H1 (cell line): ENCODE results near the gene FRMD4B. TPM values are rescaled to one million over a fixed set of nuclear protein-coding genes. Genes with fewer than 3 reads are reported as not detected.

Experiments used
- CTCF ChIA-PET: fragments of 300-600 bp; sonication (Branson Sonifier 250); formaldehyde crosslinking; loops from one replicate; lab custom pipeline; 2021; ENCODE audit not compliant: partially characterized antibody; lab: Charles Lee
- POLR2A ChIA-PET: fragments of 300-600 bp; sonication (Branson Sonifier 250); formaldehyde crosslinking; loops from one replicate; lab custom pipeline; 2021; ENCODE audit warnings: inconsistent platforms; ENCODE audit not compliant: partially characterized antibody; lab: Charles Lee
- DNase-seq, 2 experiments: peaks; one replicate each; pipeline versions ENCODE4 v3.0.0 to v3.0.0-alpha.2; 2010 to 2022; ENCODE audit warnings: low spot score in 2 of 2, low read depth in 1 of 2, mixed read lengths in 1 of 2
- FAIRE-seq: peaks from 2 replicates; lab custom pipeline; 2011; peaks lifted over from hg19 to GRCh38; lab: Jason Lieb, UNC
- H2AFZ ChIP-seq: 2 replicates; pipeline ENCODE4 v1.8.1; 2012; ENCODE audit warnings: low read length, inconsistent platforms
- H2AK5ac ChIP-seq: 2 replicates; pipeline ENCODE4 v1.6.1; 2013; ENCODE audit warnings: low read depth, low read length
- H2BK120ac ChIP-seq: replicated peaks from 2 replicates; pipeline ENCODE3; 2013; ENCODE audit warnings: low read depth, low read length, inconsistent platforms
- H2BK12ac ChIP-seq: 2 replicates; pipeline ENCODE4 v1.6.1; 2013; ENCODE audit warnings: low read depth, low read length
- H2BK15ac ChIP-seq: 2 replicates; pipeline ENCODE4 v1.6.1; 2013; ENCODE audit warnings: low read length
- H2BK20ac ChIP-seq: 2 replicates; pipeline ENCODE4 v1.6.1; 2013; ENCODE audit warnings: low read length
- H2BK5ac ChIP-seq: 2 replicates; pipeline ENCODE4 v1.6.1; 2013; ENCODE audit warnings: low read depth, low read length
- H3K14ac ChIP-seq: 2 replicates; pipeline ENCODE4 v1.6.1; 2013; ENCODE audit warnings: inconsistent platforms; ENCODE audit not compliant: insufficient read length
- H3K18ac ChIP-seq: 2 replicates; pipeline ENCODE4 v1.6.1; 2013; ENCODE audit warnings: low read length; ENCODE audit errors: extremely low read depth
- H3K23ac ChIP-seq: 2 replicates; pipeline ENCODE4 v1.6.1; 2013; ENCODE audit warnings: inconsistent platforms; ENCODE audit not compliant: insufficient read length
- H3K23me2 ChIP-seq: 2 replicates; pipeline ENCODE4 v1.6.1; 2013; ENCODE audit warnings: low read depth, low read length
- H3K27ac ChIP-seq: 2 replicates; pipeline ENCODE4 v1.6.1; 2011; ENCODE audit warnings: low read depth, low read length, inconsistent platforms
- H3K27me3 ChIP-seq, 4 experiments: replicated peaks in 1 of 4; 1 replicate in 1 of 4; 2 replicates in 3 of 4; pipeline versions ENCODE4 v1.6.1 to v1.8.1; 2011 to 2013; ENCODE audit warnings: low read length in 3 of 4, mild to moderate bottlenecking in 3 of 4, inconsistent platforms in 2 of 4, mixed read lengths in 2 of 4, moderate library complexity in 1 of 4; ENCODE audit not compliant: control insufficient read depth in 3 of 4, insufficient read depth in 3 of 4; ENCODE audit errors: extremely low read depth in 1 of 4
- H3K36me3 ChIP-seq, 4 experiments: 2 replicates each; pipeline versions ENCODE4 v1.6.1 to v1.8.1; 2011 to 2013; ENCODE audit warnings: mild to moderate bottlenecking in 4 of 4, low read length in 3 of 4, moderate library complexity in 2 of 4, control low read depth in 1 of 4, inconsistent platforms in 1 of 4; ENCODE audit not compliant: insufficient read depth in 4 of 4, control insufficient read depth in 2 of 4
- H3K4ac ChIP-seq: replicated peaks from 2 replicates; pipeline ENCODE3; 2013; ENCODE audit warnings: low read length, low read depth, mixed read lengths, inconsistent platforms; ENCODE audit not compliant: insufficient read length
- H3K4me1 ChIP-seq, 4 experiments: replicated peaks in 1 of 4; 1 replicate in 1 of 4; 2 replicates in 3 of 4; pipeline versions ENCODE4 v1.6.1 to v1.8.1; 2011 to 2013; ENCODE audit warnings: low read length in 3 of 4, inconsistent platforms in 2 of 4, mixed read lengths in 1 of 4; ENCODE audit not compliant: insufficient read depth in 4 of 4, control insufficient read depth in 3 of 4
- H3K4me2 ChIP-seq, 2 experiments: 2 replicates each; pipeline versions ENCODE4 v1.6.1 to v1.8.1; 2011 to 2013; ENCODE audit warnings: low read depth in 2 of 2, low read length in 2 of 2, control low read depth in 1 of 2, inconsistent platforms in 1 of 2, mild to moderate bottlenecking in 1 of 2; ENCODE audit not compliant: insufficient read depth in 1 of 2
- H3K4me3 ChIP-seq, 4 experiments: fragments of 200-600, 300-600 bp in 1 of 4; sonication (generic), shearing (Covaris generic), sonication (Bioruptor Twin) in 1 of 4; 2 replicates each; pipeline versions ENCODE4 v1.5.1 to v1.8.1; 2011 to 2016; ENCODE audit warnings: low read length in 4 of 4, low read depth in 3 of 4, control low read depth in 2 of 4, inconsistent platforms in 2 of 4, mild to moderate bottlenecking in 2 of 4, mixed read lengths in 1 of 4, moderate library complexity in 1 of 4; ENCODE audit not compliant: insufficient read depth in 2 of 4; ENCODE audit errors: extremely low read depth in 1 of 4
- H3K56ac ChIP-seq: replicated peaks from 2 replicates; pipeline ENCODE3; 2013; ENCODE audit warnings: low read depth, mild to moderate bottlenecking, mixed read lengths, low read length, inconsistent platforms; ENCODE audit not compliant: insufficient read length
- H3K79me1 ChIP-seq: 2 replicates; pipeline ENCODE4 v1.6.1; 2013; ENCODE audit warnings: low read depth, low read length, control low read depth
- H3K79me2 ChIP-seq, 2 experiments: 2 replicates each; pipeline versions ENCODE4 v1.6.1 to v1.8.1; 2012 to 2013; ENCODE audit warnings: low read length in 2 of 2, mild to moderate bottlenecking in 2 of 2, inconsistent platforms in 1 of 2; ENCODE audit not compliant: insufficient read depth in 2 of 2, control insufficient read depth in 1 of 2
- H3K9ac ChIP-seq, 4 experiments: replicated peaks in 1 of 4; 1 replicate in 1 of 4; 2 replicates in 3 of 4; pipeline versions ENCODE4 v1.6.1 to v1.8.1; 2011 to 2013; ENCODE audit warnings: low read depth in 3 of 4, low read length in 3 of 4, control low read depth in 2 of 4, mild to moderate bottlenecking in 2 of 4, moderate library complexity in 2 of 4, inconsistent platforms in 1 of 4; ENCODE audit errors: extremely low read depth in 1 of 4
- H3K9me3 ChIP-seq, 2 experiments: 2 replicates each; pipeline versions ENCODE4 v1.6.1 to v1.8.1; 2012 to 2013; ENCODE audit warnings: mild to moderate bottlenecking in 2 of 2, moderate library complexity in 2 of 2, control low read depth in 1 of 2, inconsistent platforms in 1 of 2, low read depth in 1 of 2, low read length in 1 of 2, mixed read lengths in 1 of 2; ENCODE audit not compliant: insufficient read depth in 2 of 2
- H4K20me1 ChIP-seq, 2 experiments: replicated peaks in 1 of 2; 2 replicates each; pipeline versions ENCODE3 to v1.8.1; 2011 to 2013; ENCODE audit warnings: inconsistent platforms in 2 of 2, low read length in 2 of 2, mild to moderate bottlenecking in 1 of 2; ENCODE audit not compliant: insufficient read depth in 2 of 2, control insufficient read depth in 1 of 2
- H4K5ac ChIP-seq: 2 replicates; pipeline ENCODE4 v1.6.1; 2013; ENCODE audit warnings: low read length, low read depth, mixed read lengths, inconsistent platforms; ENCODE audit not compliant: insufficient read length
- H4K8ac ChIP-seq: 2 replicates; pipeline ENCODE4 v1.8.0; 2013; ENCODE audit warnings: mild to moderate bottlenecking, moderate library complexity, low read length, inconsistent platforms; ENCODE audit not compliant: insufficient read depth; ENCODE audit errors: extremely low read depth
- H4K91ac ChIP-seq: replicated peaks from 2 replicates; pipeline ENCODE3; 2013; ENCODE audit warnings: low read length, mixed read lengths, inconsistent platforms; ENCODE audit not compliant: insufficient read length
- CBX5 ChIP-seq: fragments of 300-800, 300-1000 bp; sonication (generic); IDR thresholded peaks from 2 replicates; pipeline ENCODE4 v1.7.1; 2016; ENCODE audit warnings: antibody characterized with exemption, low read length, low read depth
- EZH2 ChIP-seq: fragments of 200-600 bp; sonication (generic); IDR thresholded peaks from 2 replicates; pipeline ENCODE4 v1.7.1; 2012; ENCODE audit warnings: low read depth, mild to moderate bottlenecking, moderate library complexity, low read length, inconsistent platforms; ENCODE audit not compliant: severe bottlenecking
- FOSL1 ChIP-seq: IDR thresholded peaks from 2 replicates; pipeline ENCODE4 v1.6.1; 2011; ENCODE audit warnings: mild to moderate bottlenecking, low read depth, low read length, moderate library complexity; ENCODE audit not compliant: insufficient read depth
- KDM5A ChIP-seq: fragments of 200-600 bp; IDR thresholded peaks from 2 replicates; pipeline ENCODE4 v1.7.1; 2012; ENCODE audit warnings: mild to moderate bottlenecking, low read length, inconsistent platforms, mixed read lengths
- NRF1 ChIP-seq: IDR thresholded peaks from 2 replicates; pipeline ENCODE4 v1.6.1; 2011; ENCODE audit warnings: mild to moderate bottlenecking, low read depth, low read length, improper control_type of control experiment
- PHF8 ChIP-seq: fragments of 200-600 bp; sonication (generic); conservative IDR thresholded peaks from 2 replicates; pipeline ENCODE4 v1.7.1; 2012; ENCODE audit warnings: low read depth, mild to moderate bottlenecking, inconsistent platforms, low read length, moderate library complexity
- POLR2AphosphoS5 ChIP-seq: IDR thresholded peaks from 2 replicates; pipeline ENCODE4 v1.6.1; 2011; ENCODE audit warnings: low read depth, low read length
- POU5F1 ChIP-seq: IDR thresholded peaks from 2 replicates; pipeline ENCODE4 v1.6.1; 2011; ENCODE audit warnings: low read depth, mild to moderate bottlenecking, low read length, moderate library complexity
- RAD21 ChIP-seq, 2 experiments: IDR thresholded peaks in 1 of 2; conservative IDR thresholded peaks in 1 of 2; 2 replicates each; pipeline ENCODE4 v1.6.1; 2011; ENCODE audit warnings: low read depth in 2 of 2, low read length in 2 of 2, improper control_type of control experiment in 1 of 2, inconsistent platforms in 1 of 2, mild to moderate bottlenecking in 1 of 2, moderate library complexity in 1 of 2
- SAP30 ChIP-seq: fragments of 300-600 bp; sonication (generic); IDR thresholded peaks from 2 replicates; pipeline ENCODE4 v1.7.1; 2012; ENCODE audit warnings: low read length, moderate library complexity, mild to moderate bottlenecking, inconsistent platforms; ENCODE audit not compliant: insufficient read depth, insufficient replicate concordance
- TCF12 ChIP-seq: IDR thresholded peaks from 2 replicates; pipeline ENCODE4 v1.6.1; 2011; ENCODE audit warnings: low read depth, mild to moderate bottlenecking, low read length
- YY1 ChIP-seq: IDR thresholded peaks from 2 replicates; pipeline ENCODE4 v1.6.1; 2011; ENCODE audit warnings: low read depth, mild to moderate bottlenecking, low read length
- WGBS, 2 experiments: shearing (Covaris generic) in 1 of 2; methylation state at CpG; one replicate each; pipeline versions ENCODE4 v1.1.6 to v1.1.7; 2013 to 2015; ENCODE audit warnings: low lambda C conversion rate in 2 of 2, mixed read lengths in 2 of 2, inconsistent platforms in 1 of 2, low coverage in 1 of 2, missing lambda C conversion rate in 1 of 2; ENCODE audit not compliant: insufficient replicate concordance in 2 of 2, insufficient coverage in 1 of 2, insufficient read length in 1 of 2; ENCODE audit errors: extremely low coverage in 1 of 2, missing lambda C conversion rate in 1 of 2; 5-methylcytosine and 5-hydroxymethylcytosine counted together
- polyA plus RNA-seq, 7 experiments: library from polyadenylated mRNA; depleted of rRNA in 3 of 7; stranded (reverse) in 5 of 7; unstranded in 2 of 7; fragments of >200 nt in 5 of 7; fragments of 200-250 nt in 2 of 7; gene quantifications; 1 replicate in 5 of 7; 2 replicates in 1 of 7; 4 replicates in 1 of 7; pipeline versions ENCODE4 v1.2.1 to v1.2.3, GENCODE V29; 2011 to 2013; ENCODE audit warnings: missing spikeins in 2 of 7, mixed read lengths in 2 of 7
- total RNA-seq: library from RNA; stranded (reverse); fragmentation: NEBNext Ultra II Directional; extraction: Animal tissue kit (Norgen Biotek cat#: 25700); gene quantifications from 2 replicates; pipeline ENCODE4 v1.2.1, GENCODE V29; 2021
- TF ChIP-seq, protein P1 (sequence below): IDR thresholded peaks from 2 replicates; pipeline ENCODE4 v1.6.1; 2012; ENCODE audit warnings: inconsistent platforms

Gene FRMD4B
- total and polyA plus RNA-seq, 2 of the 8 experiments (the other 6 are each of a cell fraction or from before 2014, with no cell fraction given): 2.7 to 7.2 TPM

DNA sequence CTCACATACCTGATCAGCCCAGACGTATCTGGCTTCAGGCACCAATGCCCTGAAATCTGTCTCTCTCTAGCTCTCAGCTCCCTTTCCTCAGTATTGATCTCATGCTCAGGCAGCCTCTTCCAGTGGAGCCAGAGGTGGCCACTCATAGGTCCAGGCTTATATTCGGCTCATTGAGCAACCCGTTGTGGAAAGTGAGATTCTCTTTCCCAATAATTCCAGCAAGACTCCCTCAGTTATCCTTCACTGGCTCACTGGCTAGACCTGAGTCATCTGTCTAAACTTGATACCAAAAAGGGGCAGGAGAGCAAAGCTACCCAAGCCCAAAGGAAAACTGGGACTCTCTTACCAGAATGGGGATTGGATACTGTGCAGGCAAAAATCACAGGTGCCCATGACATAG, 33.4 kb upstream of the FRMD4B start:
- Histone ChIP-seq H3K9me3 (no peaks in the 10 kb centered on the region), H3K4me3 (no peak overlapping the region), H3K36me3 (no peaks in the 10 kb centered on the region), H2AFZ (no peak overlapping the region), H3K4me2 (no peak overlapping the region), H3K79me1 (no peaks in the 10 kb centered on the region), H2BK12ac (no peak overlapping the region), H2BK5ac (no peak overlapping the region), H4K20me1 (no peaks in the 10 kb centered on the region), H3K18ac (no peak overlapping the region), H3K23me2 (no peaks in the 10 kb centered on the region), H3K4me1 (no peaks in the 10 kb centered on the region; a peak in 1 of 7 replicates), H3K56ac (no peak overlapping the region), H3K4ac (no peak overlapping the region), H3K79me2 (no peaks in the 10 kb centered on the region), H3K14ac (no peak overlapping the region), H2AK5ac (no peak overlapping the region), H2BK15ac (no peak overlapping the region)
- POLR2A ChIA-PET: interaction anchor here (0.6 kb wide), 1 partner anchor 356 kb away, joined by 3 read pairs; no protein-coding TSS in a partner anchor
- WGBS, 2 experiments: 83% methylated on average over 3 of the region's 3 CpGs; no CpG with 5 or more reads in 1 of the 2 experiments
- FAIRE-seq (no peak), DNase-seq (no peak)
- TF ChIP-seq KDM5A (no peak), POLR2AphosphoS5 (no peak), POU5F1 (no peak), TCF12 (no peak), SAP30 (no peak), NRF1 (no peak), FOSL1 (no peak), EZH2 (no peak), RAD21 (IDR thresholded peaks at IDR 0.05 in 1 of 2, conservative IDR thresholded peaks at IDR 0.05 in 1 of 2; ENCODE audit: low read depth in 2 of 2, low read length in 2 of 2) (no peak), CBX5 (no peak), PHF8 (no peak), YY1 (no peak)
- TF ChIP-seq, protein P1, sequence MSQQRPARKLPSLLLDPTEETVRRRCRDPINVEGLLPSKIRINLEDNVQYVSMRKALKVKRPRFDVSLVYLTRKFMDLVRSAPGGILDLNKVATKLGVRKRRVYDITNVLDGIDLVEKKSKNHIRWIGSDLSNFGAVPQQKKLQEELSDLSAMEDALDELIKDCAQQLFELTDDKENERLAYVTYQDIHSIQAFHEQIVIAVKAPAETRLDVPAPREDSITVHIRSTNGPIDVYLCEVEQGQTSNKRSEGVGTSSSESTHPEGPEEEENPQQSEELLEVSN: no peak
- TF ChIP-seq, all 59 proteins: peak for 0
- Histone ChIP-seq H3K27me3 (no peaks in the 10 kb centered on the region), H4K91ac (no peak overlapping the region), H3K27ac (no peak overlapping the region), H3K9ac (no peak overlapping the region), H3K23ac (no peak overlapping the region), H2BK120ac (no peak overlapping the region), H2BK20ac (no peak overlapping the region), H4K8ac (no peak overlapping the region), H4K5ac (no peak overlapping the region)
- CTCF ChIA-PET: interaction anchor here (1.7 kb wide), 1 partner anchor 9 kb away, joined by 5 read pairs; no protein-coding TSS in a partner anchor
